Right renal cortex interstitium (tissue), 3 donors: ENCODE results near the gene GPR183. TPM values are rescaled to one million over a fixed set of nuclear protein-coding genes. Genes with fewer than 3 reads are reported as not detected.
A peak's percentile ranks its signal among the peaks of the same experiment; 100 is the strongest.

Experiments used
- DNase-seq, 3 donors: peaks; one replicate each; pipeline ENCODE4 v3.0.0-alpha.2; 2013; ENCODE audit warnings: low read depth in 3 of 3, low spot score in 2 of 3
- polyA plus RNA-seq, 3 donors: library from polyadenylated mRNA; unstranded; fragments of 120-200 nt; gene quantifications; one replicate each; pipeline ENCODE4 v1.2.1, GENCODE V29; 2013; ENCODE audit not compliant: insufficient read length in 3 of 3

GPR183 gene, protein sequence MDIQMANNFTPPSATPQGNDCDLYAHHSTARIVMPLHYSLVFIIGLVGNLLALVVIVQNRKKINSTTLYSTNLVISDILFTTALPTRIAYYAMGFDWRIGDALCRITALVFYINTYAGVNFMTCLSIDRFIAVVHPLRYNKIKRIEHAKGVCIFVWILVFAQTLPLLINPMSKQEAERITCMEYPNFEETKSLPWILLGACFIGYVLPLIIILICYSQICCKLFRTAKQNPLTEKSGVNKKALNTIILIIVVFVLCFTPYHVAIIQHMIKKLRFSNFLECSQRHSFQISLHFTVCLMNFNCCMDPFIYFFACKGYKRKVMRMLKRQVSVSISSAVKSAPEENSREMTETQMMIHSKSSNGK
- 1 to 10 TPM; 2.2 to 4.3 (median 2.6) TPM for polyA plus RNA-seq

- peak in 1 of 3 donors; percentile 27 for DNase-seq
Measured at GRCh38 chr13:99307247-99307646, at the start of gene GPR183. Gene GPR183 (minus strand): TSS chr13:99307399. CDS start chr13:99296145, 11,254 bp downstream.

- peak; percentile 14 to 57 (median 27) for DNase-seq
Measured at GRCh38 chr13:99356262-99357091, 49.3 kb upstream of the GPR183 start.

- DNase-seq, result no peak
Measured at GRCh38 chr13:99356012-99356261, 48.7 kb upstream of the GPR183 start.

DNA sequence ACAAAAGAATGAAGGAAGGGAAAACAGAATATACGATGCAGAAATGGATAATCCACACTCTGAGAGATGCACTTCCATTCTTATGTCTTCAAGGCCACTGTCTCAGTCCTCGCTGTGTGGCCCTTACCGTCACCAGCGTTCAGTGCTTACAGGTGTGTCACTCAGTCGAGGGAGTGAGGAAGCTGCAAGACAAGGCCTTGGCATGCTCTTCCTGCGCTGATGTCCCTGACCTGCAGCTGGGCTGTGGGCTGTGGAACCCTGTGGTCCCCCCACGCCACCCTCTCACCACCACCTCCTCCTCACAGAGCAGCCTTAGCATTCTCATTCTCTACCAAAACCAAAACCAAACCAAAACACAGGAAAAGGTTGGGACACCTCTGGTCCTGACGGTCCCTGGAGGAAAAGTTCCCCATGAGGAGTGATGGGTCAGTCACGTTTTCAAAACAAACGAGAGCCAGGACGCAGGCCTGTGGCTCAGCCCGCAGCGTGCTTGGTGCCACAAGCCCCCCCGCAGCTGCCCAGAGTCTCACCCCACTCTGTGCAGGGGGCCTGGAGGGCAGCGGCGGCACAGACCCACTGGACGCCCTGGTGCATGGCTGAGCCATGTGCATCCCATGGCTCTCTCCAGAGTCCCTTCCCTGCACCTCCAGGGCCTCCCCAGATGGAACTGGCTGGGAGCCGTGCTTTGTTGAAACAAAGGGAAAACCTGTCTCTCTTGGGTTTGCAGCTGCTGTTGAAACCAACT lies 48.2 kb upstream of the GPR183 start:
- no peak for DNase-seq

GRCh38 chr13:99354371-99354951 lies 47.3 kb upstream of the GPR183 start:
- DNase-seq, result no peak

DNA sequence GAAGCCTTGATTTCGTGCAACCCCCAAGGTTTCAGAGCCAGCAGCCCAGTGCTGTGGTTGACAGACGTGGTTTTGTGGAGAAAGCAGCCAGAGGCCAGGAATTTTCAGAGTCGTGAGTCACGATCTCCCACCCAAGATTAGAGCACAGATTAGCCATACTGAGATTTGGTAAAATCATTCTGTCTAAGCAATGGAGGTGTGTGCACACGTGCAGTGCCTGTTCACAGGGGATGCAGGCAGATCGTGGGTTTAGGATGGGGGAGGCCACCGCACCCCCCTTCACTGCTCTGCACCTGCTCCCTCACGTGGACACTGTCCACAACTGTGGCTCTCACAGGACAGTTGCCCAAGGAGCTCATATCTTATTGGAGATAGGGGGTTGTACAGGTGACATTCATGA lies 46.6 kb upstream of the GPR183 start:
- no peak for DNase-seq

DNA sequence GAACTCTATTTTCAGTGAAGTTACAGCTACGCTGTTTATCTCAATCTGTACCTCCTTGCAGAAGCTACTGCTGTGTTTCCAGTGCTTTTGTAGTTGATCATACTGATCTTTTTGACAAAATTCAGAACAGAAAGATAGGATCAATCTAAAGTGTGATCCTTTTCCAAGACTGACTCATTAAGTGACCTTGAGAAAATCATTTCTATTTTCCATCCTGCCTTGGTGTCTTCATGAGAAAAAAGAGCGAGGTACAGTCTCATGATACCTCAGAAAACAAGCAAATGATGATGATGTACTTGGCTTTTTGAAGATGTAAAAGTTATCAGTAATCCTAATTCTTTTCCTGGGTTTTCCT lies 46.0 kb upstream of the GPR183 start:
- no peak for DNase-seq

DNA sequence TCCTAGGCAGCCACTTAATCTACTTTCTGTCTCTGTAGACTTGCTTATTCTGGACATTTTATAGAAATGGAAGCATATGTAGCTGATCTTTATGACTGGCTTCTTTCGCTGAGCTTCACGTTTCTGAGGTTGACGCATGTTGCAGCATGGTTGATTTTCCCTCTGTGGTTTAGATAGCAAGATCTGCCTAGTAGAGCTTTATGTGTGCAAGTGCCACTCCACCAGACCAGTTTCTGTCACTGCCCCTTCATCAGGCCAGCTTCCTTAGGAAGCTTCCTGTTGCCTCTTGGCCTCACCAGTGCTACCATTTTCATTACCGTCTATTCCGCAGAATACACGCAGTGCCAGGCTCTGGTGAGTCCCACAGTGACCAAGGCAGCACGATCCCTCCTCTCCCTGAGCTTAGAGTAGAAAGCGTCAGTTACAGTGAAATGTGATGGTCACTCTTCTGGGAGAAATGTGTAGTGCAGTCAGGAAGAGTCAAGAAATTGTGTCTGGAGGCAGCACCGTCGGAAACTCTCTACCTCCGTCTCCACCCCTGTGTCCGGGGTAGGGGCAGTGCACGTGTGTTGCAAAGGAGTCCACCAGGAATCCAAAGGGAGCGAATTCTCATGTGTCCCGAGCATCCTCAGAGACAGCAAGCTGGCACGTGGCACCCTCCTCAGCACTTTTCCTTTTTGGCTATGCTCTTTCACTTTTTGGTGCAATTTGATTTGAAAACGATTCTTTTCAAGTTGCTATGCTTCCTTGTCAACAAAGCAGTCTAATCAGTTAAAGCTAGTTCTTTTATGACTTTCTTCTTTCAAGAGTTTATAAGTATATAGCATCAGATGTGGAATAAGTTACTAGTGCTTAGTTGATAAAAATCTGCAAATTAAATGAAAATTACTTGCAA lies 45.4 kb upstream of the GPR183 start:
- DNase-seq, result no peak

GRCh38 chr13:99351772-99352171 lies 44.6 kb upstream of the GPR183 start:
- DNase-seq, result no peak

GRCh38 chr13:99350191-99350590 lies 43.0 kb upstream of the GPR183 start:
- no peak for DNase-seq

DNA sequence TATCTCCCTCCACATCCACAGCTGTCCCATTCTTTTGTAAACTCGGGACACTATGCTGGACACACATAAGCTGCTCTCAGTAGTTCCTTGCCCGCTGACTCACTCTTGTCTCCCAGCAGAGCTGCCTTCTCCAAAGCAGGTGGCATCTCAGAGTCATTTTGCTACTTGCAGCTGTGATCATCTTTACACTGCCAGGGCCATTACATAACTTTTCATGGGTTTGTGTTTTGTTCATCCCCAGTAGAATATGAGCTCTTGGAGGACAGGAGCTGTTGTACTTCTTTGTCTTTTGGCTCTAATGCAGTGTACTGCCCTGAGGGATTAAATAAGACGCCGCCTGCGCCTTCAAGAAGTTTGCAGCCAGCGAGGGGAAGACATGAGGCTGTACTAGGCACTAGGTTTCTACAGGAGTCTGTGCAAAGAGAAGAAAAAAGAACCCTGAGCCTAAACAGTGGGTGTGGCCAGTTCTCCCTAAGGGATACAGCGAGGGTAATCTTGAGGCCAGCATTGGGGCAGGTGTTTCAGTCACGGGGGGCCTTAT lies 40.8 kb upstream of the GPR183 start:
- DNase-seq, result no peak

DNA sequence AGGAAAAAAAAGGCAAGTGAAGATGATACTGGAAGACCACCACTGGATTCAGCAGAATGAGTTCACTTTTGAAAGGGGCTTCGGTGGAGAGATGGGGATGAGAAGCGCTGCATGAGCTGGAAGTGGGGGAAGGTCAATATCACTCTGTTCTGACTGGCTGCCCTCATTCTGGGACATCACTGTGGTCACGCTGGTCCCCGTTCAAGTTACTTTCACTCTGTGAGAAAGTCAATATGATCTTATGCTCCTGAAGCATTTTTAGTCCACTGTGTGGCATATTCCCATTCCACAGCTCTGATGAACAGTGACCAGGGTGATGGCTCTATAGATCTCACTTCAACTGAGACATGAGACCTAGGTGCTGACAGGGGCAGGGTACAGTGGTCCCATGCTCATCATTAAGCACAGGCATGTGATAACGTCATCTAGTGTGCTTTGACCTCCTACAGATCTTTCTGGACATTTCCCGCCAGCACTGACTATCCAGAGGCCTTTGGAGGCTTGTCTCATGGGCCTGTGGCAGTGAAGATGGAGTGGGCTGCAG lies 40.2 kb upstream of the GPR183 start:
- DNase-seq, result no peak

- no peak for DNase-seq
Measured at GRCh38 chr13:99346335-99347042, 39.3 kb upstream of the GPR183 start.

DNA sequence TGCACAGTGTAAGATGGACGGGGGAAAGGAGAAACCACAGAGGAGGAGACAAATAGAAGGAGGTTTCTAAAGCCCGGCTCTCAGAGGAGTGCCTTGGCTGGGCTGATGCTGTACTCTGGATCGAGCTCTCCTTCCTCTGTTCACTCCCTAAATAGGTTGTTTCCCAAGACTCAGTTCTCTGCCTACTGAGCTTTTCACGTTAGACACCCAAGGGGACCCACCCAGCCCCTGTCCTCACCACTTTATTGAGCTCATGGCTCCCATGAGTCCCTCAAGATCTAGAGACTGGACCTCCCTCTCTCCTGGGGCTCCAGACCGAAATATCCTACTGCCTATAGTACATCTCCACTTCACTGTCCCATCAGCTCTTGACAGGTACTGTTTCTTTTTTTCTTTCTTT lies 38.1 kb upstream of the GPR183 start:
- DNase-seq, result no peak

GRCh38 chr13:99344610-99345208 lies 37.5 kb upstream of the GPR183 start:
- no peak for DNase-seq

DNA sequence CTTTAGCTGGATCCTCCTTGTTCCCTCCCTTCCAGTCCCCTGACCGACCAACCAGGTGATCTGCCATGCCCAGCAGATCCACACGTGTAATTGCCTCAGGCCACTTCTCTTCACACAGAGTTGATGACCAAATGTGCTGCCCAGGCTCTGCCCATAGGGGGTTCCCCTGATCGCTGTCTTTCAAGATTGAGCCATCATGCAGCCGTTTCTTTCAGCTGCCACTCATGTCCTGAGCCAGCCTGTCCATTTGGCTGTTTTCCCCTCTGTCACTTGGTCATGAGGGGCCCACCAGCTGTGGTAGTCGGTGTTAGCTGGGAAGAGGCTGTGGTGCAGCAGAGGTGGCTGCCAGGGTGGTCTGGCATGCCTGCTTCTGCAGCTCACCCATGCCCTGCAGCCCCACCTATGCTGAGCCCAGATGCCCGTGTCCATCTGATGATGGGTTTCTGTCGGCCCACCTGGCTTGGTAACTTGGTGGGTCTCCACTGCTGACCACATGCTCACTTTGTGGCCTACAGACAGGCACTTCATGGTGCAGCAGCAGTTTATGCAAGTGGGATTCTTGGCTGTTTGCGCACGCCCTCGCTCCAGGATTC lies 35.6 kb upstream of the GPR183 start:
- no peak for DNase-seq

GRCh38 chr13:99341969-99342722 lies 34.9 kb upstream of the GPR183 start:
- DNase-seq, result no peak
